GM03348 (cell line): ENCODE results near the gene MGST2.

ENCODE experiments used
- DNase-seq: peaks from one replicate; pipeline ENCODE4 v3.0.0; 2012; ENCODE audit warnings: low spot score

Gene MGST2

DNA sequence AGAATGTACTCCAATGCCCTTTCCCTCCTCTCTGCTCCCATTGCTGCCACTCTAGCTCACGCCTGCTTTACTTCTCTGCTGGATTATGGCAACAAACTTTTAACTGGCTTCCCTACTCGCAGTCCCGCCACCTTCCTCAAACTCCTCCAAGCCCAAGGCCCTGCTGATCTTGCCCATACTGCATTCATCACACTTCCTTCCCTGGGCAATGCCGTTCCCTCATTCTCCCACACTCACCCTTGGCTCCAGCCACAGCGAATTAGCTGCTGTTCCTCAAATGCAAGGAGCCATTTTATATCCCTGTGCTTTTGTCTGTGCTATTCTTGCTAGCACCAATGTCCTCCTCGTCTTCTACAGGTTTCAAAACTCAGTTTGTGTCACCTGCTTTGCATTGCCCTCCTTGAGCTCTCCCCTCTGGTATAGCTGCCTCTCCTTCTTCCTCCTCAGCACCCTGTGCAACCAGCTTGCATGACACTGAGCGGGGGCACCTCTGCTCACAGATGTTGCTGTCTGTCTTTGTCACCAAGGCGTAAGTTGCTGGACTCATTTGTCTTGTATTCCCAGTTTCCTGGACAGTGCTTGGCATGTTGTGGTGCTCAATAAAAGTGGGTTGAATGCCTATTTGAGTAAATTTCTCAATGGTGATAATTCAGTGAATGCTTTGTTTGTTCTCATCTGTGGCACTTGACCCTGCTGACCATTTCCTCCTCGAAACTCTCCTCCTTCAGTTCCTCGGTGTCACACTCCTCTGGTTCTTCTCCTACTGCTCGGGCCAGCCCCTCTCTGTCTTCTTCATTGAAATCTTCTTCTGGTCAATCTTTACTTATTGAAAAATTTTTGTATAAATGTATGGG, 22.4 kb upstream of the MGST2 start:
- DNase-seq: no peak

GRCh38 chr4:139645458-139645857, 20.2 kb upstream of the MGST2 start:
- no peak for DNase-seq

DNA sequence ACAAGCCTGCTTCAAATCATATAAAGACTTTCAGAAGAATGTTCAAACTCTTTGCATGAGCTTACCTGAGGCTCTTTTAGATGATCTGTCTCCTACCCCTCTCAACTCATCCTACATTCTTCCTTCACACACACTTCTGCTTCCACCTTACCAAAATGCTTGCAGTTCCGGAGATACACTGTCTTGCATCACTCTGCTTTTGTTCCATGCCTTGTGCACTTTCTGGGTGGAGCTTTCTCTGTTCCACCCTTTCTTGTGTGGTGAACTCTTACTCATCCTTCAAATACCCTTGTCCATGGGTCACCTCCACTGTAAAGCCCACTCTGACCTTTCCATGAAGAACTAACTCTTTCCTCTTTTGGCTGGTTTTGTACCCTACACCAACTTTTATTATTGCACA, 18.4 kb upstream of the MGST2 start:
- DNase-seq: no peak

DNA sequence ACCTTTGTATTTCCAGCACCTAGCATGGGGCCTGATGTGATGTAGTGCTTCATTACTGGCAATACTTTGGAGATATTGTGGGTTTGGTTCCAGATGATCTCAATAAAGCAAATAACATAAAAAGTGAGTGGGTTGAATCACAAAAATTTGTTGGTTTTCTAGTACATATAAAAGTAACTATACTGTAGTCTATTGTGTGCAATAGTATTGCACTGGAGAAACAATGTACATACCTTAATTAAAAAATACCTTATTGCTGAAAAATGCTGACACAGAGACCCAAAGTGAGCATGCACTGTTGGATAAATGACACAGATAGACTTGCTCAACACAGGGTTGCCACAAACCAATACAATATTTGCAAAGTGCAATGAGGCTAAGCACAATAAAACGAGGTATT, 17.7 kb upstream of the MGST2 start:
- DNase-seq: no peak

- DNase-seq: peak; percentile 84
Observed at GRCh38 chr4:139651282-139652194, 14.1 kb upstream of the MGST2 start.

DNA sequence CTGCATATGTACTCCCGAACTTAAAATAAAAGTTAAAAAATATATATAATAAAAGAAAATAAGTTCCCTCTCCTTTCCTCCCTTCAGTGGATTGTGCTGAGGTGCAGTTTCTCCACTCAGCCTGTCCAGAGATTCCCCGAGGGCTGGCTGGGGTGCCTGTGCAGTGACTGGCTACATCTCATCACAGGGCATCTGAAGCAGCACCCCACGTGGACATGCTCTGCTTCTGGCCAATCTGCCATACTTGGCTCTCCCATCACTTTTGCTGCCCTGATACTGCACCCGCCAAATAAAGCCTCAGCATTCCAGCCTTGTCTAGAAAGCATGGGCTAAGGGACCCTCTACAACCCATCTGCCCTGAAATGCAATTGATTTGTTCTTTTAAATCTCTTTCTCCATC, 11.1 kb upstream of the MGST2 start:
- no peak for DNase-seq

DNA sequence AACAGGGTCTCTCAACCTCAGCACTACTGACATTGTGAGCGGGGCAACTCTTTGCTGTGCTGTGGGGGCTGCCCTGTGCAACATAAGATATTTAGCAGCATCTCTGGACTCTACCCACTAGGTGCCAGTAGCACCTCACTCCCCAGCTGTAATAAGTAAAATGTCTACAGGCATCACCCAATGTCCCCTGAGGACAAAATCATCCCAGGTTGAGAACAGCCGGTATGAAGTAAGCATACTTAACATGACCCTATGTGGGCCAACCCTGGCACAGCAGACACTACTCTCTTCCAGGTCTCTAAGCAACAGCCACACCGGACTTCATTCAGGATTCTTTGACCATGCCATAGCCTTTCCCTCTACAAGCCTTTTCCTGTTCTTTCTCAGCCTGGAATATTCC, 10.5 kb upstream of the MGST2 start:
- DNase-seq: peak; percentile 38

DNA sequence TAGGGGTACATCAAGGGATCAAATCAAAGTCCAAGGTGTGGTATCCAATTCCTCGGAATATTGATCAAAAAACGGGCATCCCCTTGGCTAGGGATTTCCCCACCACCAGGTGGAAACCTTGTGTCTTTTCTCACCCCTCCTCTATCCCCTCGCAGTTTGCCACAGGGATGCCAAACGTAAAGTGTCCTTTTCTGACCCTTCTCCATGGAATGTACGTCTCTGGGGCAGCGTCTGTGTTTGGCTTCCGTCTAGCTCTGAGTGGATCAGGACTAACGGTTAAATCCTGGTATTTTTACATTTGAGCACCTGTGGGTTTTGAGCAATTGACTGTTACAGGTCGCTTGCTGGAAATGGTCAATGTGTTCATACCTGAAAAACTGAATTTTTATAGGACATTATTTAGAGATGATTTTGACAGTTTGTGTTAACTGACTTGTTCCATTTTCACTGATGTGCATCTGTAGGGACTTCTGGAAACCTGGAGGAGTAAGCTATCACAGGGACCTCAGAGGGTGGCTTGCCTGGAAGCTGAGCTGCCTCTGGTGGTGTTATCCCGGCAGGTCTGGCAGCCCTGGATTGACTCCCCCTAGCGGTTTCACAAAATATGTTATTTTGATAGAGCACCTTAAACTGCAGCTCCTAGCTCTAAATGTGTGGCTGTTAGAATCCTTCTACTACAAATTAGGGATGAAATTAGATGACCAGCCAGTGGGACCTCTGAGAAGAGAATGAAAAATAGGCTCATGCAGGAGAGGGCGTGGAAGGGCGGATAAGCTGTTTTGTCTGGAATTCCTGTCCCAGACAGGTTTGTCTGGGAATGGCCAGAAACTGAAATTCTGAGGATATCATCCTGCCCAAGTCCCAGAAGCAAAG, 8.8 kb upstream of the MGST2 start:
- DNase-seq: peak; percentile 82

DNA sequence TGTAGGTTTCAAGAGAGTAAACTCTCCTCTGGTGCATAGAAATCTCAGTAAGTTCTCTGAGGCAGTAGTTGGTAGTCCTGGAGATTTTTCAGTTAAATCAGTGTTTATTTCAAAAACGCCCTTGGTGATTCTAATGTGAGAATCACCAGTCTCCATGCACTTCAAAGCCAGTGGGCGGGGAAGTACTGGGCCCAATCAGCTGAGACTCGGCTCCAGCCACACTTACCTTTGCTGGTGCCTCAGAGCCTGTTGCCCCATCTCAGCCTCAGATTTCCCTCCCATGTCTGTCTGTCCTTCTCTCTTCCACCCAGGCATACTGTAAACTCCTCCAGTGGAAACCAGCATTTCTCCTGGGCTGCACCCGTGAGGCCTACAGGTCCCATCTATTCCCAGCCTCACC, 7.4 kb upstream of the MGST2 start:
- DNase-seq: no peak

DNA sequence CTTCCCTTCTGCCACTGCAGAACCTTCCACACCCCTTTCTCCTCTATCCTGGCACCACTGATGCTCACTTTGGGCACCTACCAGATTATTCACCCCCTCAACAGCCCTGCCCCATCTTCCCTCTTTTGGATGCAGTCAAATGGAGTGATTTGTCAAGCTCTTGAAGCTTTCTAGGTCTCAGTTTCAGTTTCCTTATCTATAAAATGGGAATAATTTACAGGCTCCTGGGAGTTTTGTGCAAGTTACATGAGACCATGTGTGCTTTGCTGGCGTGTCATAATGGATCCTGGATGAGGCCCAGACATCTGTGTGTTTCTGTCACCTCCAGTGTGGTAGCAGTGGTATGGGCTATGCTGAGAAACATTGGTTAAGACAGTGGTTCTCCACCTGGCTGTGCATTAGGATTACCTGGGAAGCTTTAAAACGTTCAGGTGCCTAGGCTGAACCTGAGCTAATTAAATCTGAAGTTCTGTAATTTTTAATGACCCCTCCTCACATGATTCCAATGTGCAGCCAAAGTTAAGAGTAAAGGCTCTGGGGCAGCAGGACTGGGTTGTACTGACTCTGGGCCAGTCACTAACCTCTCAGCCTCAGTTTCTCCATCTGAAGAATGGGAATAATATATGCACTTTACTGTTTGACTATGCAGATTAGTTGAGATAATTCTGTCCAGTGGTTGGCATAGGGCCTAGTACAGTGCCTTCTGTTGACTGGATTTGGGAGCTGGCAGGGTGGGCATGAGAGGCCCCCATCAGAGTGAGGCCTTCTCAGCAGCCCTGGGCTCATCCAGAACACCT, 6.8 kb upstream of the MGST2 start:
- no peak for DNase-seq

DNA sequence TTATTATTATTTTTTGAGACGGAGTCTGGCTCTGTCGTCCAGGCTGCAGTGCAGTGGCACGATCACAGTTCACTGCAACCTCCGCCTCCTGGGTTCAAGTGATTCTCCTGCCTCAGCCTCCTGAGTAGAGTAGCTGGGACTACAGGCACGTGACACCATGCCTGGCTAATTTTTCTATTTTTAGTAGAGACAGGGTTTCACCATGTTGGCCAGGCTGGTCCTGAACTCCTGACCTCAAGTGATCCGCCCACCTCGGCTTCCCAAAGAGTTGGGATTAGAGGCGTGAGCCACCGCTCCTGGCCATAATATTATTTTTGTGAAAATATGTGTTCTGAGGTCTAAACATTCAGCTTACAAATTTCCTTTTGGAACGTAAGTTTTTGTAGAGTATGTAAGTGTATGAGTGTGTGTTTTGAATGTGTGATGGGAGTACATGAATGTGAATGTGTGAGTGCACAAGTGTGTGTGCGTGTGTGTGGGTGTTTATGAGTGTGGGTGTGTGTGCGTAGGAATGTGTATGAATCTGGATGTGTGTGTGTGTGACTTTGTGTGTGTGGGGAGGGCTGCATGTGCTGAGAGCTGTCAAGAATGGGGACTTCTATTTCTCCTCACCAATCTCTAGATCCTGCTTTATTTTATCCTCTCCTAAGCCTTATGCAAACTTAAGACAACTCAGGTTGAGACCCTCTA, 5.7 kb upstream of the MGST2 start:
- no peak for DNase-seq

DNA sequence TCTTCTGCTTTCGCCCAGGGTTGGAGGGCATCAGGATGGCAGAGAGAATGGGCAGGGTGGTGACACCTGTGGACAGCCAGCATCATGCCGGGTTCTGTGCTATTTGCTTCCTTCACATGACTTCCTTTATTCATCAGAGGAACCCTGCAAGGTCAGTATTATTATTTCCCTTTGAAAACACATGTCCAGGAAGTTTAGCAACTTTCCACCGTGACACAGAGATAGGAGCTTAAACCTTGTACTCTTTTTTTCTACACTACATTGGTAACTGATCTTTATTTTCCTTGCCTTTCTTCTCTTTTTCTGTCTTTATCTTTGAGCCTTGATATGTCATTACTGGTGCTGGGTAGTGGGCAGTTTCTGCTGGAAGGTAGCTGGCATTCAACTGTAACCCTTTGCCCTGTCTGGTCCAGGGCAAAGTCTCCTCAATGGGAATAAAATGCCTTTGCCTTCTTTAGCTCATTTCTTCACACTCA, 5.0 kb upstream of the MGST2 start:
- no peak for DNase-seq

DNA sequence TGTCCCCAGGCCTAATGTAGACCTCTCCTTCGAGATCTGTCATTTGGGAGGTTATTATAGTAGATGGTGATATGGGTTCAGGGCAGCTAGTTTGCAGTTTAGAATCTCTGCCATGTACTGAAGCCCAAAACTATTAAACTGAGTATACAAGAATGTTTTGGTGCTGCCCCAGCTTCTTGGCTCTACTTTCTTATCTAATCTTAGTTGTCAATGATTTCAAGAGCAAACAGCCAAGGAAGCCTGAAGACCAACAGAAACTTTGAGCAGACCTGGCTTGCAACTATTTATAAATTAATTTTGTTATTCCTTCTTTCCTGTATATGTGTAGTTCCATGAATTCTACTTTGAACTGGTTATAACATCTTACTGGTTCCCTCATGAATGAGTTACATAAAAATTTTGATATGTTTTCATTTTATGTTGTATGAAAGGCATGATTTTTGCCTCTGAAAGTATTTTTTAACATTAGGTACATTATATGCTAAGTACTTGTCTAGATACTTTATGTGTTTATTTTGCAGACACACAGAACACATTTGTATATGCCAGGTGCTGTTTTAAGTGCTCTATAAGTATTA, 2.0 kb upstream of the MGST2 start:
- no peak for DNase-seq

DNA sequence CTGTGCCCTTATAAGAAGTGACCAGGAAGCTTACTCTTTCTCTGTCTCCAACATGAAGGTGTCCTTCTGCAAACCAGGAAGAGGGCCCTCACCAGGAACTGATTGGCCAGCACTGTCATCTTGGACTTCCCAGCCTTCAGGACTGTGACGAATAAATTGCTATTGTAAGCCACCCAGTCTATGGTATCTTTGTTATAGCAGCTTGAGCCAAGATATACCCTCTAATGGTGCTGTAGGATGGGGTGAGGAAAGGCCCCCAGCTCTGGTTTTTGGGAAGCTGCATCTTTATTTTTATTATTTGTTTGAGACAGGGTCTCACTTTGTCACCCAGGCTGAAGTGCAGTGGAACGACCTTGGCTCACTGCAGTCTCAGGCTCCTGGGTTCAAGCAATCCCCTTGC, 1.2 kb upstream of the MGST2 start:
- DNase-seq: no peak

DNA sequence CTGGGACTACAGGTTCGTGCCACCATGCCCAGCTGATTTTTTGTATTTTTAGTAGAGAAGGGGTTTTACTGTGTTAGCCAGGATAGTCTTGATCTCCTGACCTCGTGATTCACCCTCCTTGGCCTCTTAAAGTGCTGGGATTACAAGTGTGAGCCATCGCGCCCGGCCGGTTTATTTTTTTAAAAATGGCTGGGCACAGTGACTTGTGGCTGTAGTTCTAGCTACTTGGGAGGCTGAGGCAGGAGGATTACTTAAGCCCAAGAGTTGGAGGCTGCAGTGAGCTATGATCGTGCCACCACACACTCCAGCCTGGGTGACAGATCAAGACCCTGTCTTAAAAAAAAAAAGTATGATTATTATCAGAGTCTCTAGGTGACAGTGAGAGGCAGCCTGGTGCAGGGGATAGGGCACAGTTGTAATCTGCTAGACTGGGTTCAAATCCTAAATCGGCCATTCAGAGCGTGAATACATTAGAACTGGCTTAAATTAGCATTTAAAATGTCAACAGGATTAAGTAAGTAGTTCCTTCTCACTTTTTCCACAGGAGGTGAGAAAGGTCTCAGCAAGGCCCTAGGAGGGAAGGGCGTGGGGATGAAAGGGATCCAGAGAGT, 435 bp upstream of the MGST2 start:
- no peak for DNase-seq

DNA sequence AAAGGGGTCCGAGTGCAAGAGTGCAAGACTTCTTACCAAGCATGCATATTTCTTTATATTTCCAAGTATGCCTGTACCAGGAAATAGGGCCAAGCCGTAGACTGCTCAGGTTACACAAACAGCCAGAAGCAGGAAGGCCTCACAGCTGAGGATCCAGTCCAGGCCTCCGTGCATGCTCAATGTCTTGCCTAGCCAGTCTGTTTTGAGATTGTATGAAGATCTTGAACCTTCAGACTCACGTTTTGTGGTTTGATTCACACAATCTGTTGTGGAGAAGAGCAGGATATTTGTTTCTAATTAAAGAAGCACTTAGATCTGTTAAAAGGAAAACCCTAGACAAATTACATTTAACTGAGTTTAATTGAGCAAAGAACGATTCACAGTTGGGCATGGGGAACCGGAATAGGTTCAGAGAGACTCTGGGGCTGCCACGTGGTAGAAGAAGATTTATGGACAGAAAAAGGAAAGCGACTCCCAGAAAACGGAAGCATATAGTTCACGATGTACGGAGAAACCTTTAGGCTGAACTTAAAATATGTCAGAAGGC, 1.2 kb downstream of the MGST2 start:
- DNase-seq: no peak

- DNase-seq: no peak
Observed at GRCh38 chr4:139668036-139668435, 2.4 kb downstream of the MGST2 start.

DNA sequence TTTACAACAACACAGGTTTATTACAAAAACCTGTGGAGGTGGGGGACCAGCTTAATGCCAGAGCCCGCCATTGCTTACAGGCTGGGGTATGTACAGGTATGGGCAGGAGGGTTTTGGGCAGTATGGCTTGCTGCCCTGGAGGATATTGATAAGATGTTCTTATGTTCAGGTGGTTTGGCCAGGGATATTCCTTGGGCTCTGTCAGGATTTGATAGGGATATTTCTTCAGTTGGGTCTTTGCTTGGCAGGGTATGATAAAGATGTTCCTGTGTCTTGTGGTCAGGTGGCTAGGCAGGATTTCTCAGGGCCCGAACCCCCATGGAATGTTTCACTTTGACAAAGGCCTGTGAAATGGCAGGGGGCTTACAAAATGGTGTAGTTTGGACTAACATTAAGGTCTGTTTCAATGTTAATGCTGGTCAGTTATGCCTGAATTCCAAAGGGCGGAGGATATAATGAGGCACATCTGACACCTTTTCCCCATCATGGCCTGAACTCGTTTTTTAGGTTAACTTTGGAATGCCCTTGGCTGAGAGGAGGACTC, 3.1 kb downstream of the MGST2 start:
- DNase-seq: no peak

DNA sequence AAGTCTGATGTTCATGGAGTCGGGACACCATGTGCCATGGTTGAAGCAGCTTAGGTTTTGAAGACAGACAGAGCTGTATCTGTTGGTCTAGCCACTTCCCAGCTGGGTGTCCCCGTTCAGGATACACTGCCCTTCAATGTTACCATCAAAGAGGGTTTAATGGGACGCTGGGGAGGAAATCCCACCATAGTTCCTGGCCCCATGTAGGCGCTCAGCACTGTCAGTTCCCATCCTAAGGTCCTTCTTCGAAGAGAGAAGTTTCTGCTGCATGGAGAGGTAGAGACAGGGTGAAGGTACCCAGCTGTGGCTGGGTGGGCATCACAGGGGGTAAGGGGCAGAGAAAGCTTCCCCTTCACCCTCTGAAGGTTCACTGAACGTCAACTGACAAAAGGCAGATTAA, 3.7 kb downstream of the MGST2 start:
- DNase-seq: no peak
